Neural progenitor cell (in vitro differentiated cells): ENCODE measurements around the gene MYH7B. TPM values are rescaled to one million over a fixed set of nuclear protein-coding genes. Genes with fewer than 3 reads are reported as not detected.

Experiments
- DNase-seq: peaks from one replicate; pipeline ENCODE4 v3.0.0-alpha.2; 2016; ENCODE audit warnings: low spot score
- H2AFZ ChIP-seq: fragments of 200-600 bp; sonication (generic); replicated peaks from 2 replicates; pipeline ENCODE4 v1.6.1; 2016; ENCODE audit warnings: antibody characterized with exemption
- H3F3A ChIP-seq: fragments of 200-600 bp; sonication (generic); 2 replicates; pipeline ENCODE4 v1.6.1; 2016; ENCODE audit warnings: antibody characterized with exemption, low read depth
- H3K27ac ChIP-seq: fragments of 200-600 bp; sonication (generic); 2 replicates; pipeline ENCODE4 v1.5.1; 2016; ENCODE audit warnings: mild to moderate bottlenecking
- H3K27me3 ChIP-seq: fragments of 200-600 bp; sonication (generic); 2 replicates; pipeline ENCODE4 v1.6.1; 2016; ENCODE audit warnings: mild to moderate bottlenecking, moderate library complexity
- H3K36me3 ChIP-seq: fragments of 200-600 bp; sonication (generic); 2 replicates; pipeline ENCODE4 v1.5.1; 2016
- H3K4me1 ChIP-seq: fragments of 200-600 bp; sonication (generic); 2 replicates; pipeline ENCODE4 v1.6.1; 2016; ENCODE audit warnings: mixed run types
- H3K4me2 ChIP-seq: fragments of 200-600 bp; sonication (generic); 2 replicates; pipeline ENCODE4 v1.6.1; 2016
- H3K4me3 ChIP-seq: fragments of 200-600 bp; sonication (generic); 2 replicates; pipeline ENCODE4 v1.5.1; 2016
- H3K79me2 ChIP-seq: fragments of 200-600 bp; sonication (generic); 2 replicates; pipeline ENCODE4 v1.6.1; 2016; ENCODE audit warnings: low read depth
- H3K9ac ChIP-seq: fragments of 200-600 bp; sonication (generic); 2 replicates; pipeline ENCODE4 v1.6.1; 2016
- H3K9me3 ChIP-seq: fragments of 200-600 bp; sonication (generic); 2 replicates; pipeline ENCODE4 v1.5.1; 2016; ENCODE audit warnings: low read depth
- H4K20me1 ChIP-seq: fragments of 200-600 bp; sonication (generic); 2 replicates; pipeline ENCODE4 v1.6.1; 2016; ENCODE audit warnings: low read depth
- H3K27ac Mint-ChIP-seq: 3 replicates; pipeline ENCODE4 v1.8.0; 2021; ENCODE audit warnings: mixed read lengths
- H3K27me3 Mint-ChIP-seq: 2 replicates; pipeline ENCODE4 v1.8.0; 2022; ENCODE audit warnings: low read depth, mild to moderate bottlenecking, inconsistent platforms, moderate library complexity, mixed read lengths; ENCODE audit not compliant: insufficient read depth
- H3K36me3 Mint-ChIP-seq: 3 replicates; pipeline ENCODE4 v1.8.0; 2021; ENCODE audit warnings: mixed read lengths
- H3K4me1 Mint-ChIP-seq: 3 replicates; pipeline ENCODE4 v1.8.0; 2021; ENCODE audit warnings: mixed read lengths
- H3K4me3 Mint-ChIP-seq: 3 replicates; pipeline ENCODE4 v1.8.0; 2021; ENCODE audit warnings: mild to moderate bottlenecking, moderate library complexity, mixed read lengths
- H3K9me3 Mint-ChIP-seq: 3 replicates; pipeline ENCODE4 v1.8.0; 2020; ENCODE audit warnings: mixed read lengths
- EZH2 ChIP-seq: fragments of 200-600 bp; sonication (generic); IDR thresholded peaks from 2 replicates; pipeline ENCODE4 v1.6.1; 2017; ENCODE audit warnings: antibody characterized with exemption, mild to moderate bottlenecking, moderate library complexity
- EZH2phosphoT487 ChIP-seq: fragments of 200-600 bp; sonication (generic); IDR thresholded peaks from 2 replicates; pipeline ENCODE4 v1.6.1; 2017; ENCODE audit warnings: antibody characterized with exemption
- total RNA-seq: library from RNA; depleted of rRNA; stranded (reverse); fragments of >200 nt; gene quantifications from 2 replicates; pipeline ENCODE4 v1.2.3, GENCODE V29; 2015; ENCODE audit warnings: low replicate concordance
- TF ChIP-seq, protein P1 (sequence below): fragments of 200-600 bp; sonication (generic); IDR thresholded peaks from 2 replicates; pipeline ENCODE4 v1.5.1; 2017; ENCODE audit warnings: antibody characterized with exemption, mild to moderate bottlenecking

The MYH7B gene
- total RNA-seq, 1 donor from 2014 or later, result not detected

DNA sequence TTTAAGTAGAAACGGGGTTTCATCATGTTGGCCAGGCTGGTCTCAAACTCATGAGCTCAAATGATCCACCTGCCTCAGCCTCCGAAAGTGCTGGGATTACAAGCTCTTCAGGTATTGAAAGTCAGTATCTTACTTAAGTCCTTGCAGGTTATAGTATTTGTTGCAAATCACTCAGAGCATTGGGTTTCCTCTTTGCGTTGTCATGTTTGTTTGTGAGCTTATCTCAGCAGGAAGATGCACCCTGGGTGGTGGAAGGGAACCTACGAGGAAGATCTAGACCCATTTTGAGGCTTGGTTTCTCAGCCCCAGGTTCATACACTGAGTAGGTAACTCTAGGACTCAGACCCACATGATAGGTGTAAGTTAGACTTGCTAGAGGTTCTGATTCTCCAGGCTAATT is 18.6 kb downstream of the MYH7B start:
- Histone ChIP-seq H2AFZ (no peak overlapping the region), H3K4me1 (peaks cover 8% of the 10 kb centered on the region), H3K79me2 (no peaks in the 10 kb centered on the region), H3K27ac (no peak overlapping the region), H4K20me1 (no peaks in the 10 kb centered on the region), H3K36me3 (no peaks in the 10 kb centered on the region), H3K27me3 (no peaks in the 10 kb centered on the region), H3F3A (no peaks in the 10 kb centered on the region), H3K4me2 (no peak overlapping the region), H3K9me3 (no peaks in the 10 kb centered on the region), H3K4me3 (no peak overlapping the region), H3K9ac (no peak overlapping the region)
- Mint-ChIP-seq H3K9me3 (no peaks in the 10 kb centered on the region), H3K4me1 (peaks cover 8% of the 10 kb centered on the region), H3K36me3 (no peaks in the 10 kb centered on the region), H3K27ac (no peak overlapping the region), H3K27me3 (peaks cover 10% of the 10 kb centered on the region), H3K4me3 (no peak overlapping the region)
- TF ChIP-seq, protein P1, sequence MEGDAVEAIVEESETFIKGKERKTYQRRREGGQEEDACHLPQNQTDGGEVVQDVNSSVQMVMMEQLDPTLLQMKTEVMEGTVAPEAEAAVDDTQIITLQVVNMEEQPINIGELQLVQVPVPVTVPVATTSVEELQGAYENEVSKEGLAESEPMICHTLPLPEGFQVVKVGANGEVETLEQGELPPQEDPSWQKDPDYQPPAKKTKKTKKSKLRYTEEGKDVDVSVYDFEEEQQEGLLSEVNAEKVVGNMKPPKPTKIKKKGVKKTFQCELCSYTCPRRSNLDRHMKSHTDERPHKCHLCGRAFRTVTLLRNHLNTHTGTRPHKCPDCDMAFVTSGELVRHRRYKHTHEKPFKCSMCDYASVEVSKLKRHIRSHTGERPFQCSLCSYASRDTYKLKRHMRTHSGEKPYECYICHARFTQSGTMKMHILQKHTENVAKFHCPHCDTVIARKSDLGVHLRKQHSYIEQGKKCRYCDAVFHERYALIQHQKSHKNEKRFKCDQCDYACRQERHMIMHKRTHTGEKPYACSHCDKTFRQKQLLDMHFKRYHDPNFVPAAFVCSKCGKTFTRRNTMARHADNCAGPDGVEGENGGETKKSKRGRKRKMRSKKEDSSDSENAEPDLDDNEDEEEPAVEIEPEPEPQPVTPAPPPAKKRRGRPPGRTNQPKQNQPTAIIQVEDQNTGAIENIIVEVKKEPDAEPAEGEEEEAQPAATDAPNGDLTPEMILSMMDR, result no peak
- no peak for TF ChIP-seq EZH2phosphoT487
- TF ChIP-seq EZH2, result no peak
- DNase-seq, result no peak

DNA sequence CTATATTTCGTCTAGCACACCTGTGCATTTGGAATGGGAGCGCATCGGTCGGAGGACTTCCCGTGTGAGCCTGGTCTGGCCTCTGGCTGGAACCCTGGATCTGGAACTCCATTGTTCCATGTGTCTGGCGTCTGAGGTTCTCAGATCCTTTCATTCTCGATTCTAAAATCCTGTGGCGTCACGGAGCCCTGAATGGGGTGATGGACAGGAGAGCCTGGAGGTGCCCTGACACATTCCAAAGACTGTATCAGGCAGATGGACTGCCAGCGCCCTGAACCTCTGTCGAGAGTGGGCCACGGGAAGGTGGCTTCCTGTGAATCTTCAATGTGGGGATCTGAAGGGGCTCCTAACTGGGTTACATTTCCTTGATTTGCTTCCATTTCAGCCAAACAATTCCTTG is 20.6 kb downstream of the MYH7B start:
- H3K4me3 Mint-ChIP-seq, result no peak overlapping the region
- TF ChIP-seq, protein P1, result no peak
- TF ChIP-seq EZH2phosphoT487 (no peak), EZH2 (no peak)
- Histone ChIP-seq H3K27ac (no peak overlapping the region), H3K27me3 (no peaks in the 10 kb centered on the region), H3F3A (no peaks in the 10 kb centered on the region), H3K36me3 (no peaks in the 10 kb centered on the region), H3K9me3 (no peaks in the 10 kb centered on the region), H2AFZ (no peak overlapping the region), H3K4me1 (peaks cover 7% of the 10 kb centered on the region), H4K20me1 (no peaks in the 10 kb centered on the region), H3K9ac (no peak overlapping the region), H3K4me3 (no peak overlapping the region), H3K4me2 (no peak overlapping the region), H3K79me2 (no peaks in the 10 kb centered on the region)
- no peak for DNase-seq
- peaks cover 7% of the 10 kb centered on the region for H3K27me3 Mint-ChIP-seq
- no peaks in the 10 kb centered on the region for H3K9me3 Mint-ChIP-seq
- H3K27ac Mint-ChIP-seq, result no peak overlapping the region
- no peaks in the 10 kb centered on the region for H3K36me3 Mint-ChIP-seq
- peaks cover 13% of the 10 kb centered on the region for H3K4me1 Mint-ChIP-seq

DNA sequence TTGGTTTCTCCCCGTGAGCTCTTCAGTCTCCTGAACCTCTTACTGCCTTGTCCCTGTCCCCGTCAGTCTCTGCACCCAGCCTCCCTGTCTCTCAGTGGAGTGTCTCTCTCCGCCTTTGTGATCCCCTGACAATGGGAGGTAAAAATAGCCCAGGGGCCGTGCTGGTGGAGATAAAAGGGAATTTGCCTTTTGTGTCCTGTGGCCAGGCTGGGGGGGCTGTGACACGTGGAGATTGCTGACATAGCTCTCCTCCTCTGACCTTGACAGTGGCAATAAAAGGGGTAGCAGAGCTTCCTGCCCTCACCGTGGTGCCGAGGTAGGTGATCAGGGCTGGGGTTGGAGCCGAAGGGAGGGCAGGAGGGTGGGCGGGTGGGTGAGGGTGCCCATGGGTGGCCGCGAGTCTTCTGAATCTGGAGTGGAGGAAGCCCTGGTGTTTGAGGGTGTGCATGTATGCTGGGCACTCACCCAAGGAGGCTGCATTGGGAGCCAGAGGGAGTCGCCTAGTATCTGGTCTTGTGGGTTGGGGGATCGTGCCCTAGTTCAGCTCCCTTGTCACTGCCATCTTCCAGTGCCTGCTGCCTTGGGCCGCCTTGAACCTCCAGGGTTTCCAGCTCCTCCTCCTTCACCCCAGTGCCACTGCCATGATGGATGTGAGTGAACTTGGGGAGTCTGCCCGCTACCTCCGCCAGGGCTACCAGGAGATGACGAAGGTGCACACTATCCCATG is 21.9 kb downstream of the MYH7B start:
- Histone ChIP-seq H3K79me2 (no peaks in the 10 kb centered on the region), H4K20me1 (no peaks in the 10 kb centered on the region), H3K27ac (no peak overlapping the region), H3K4me2 (no peak overlapping the region), H3K9ac (no peak overlapping the region), H3K27me3 (peaks cover under 1% of the 10 kb centered on the region), H3K9me3 (no peaks in the 10 kb centered on the region), H3K4me3 (no peak overlapping the region), H3F3A (no peaks in the 10 kb centered on the region), H2AFZ (no peak overlapping the region), H3K4me1 (peaks cover 7% of the 10 kb centered on the region), H3K36me3 (no peaks in the 10 kb centered on the region)
- no peak overlapping the region for H3K4me3 Mint-ChIP-seq
- H3K9me3 Mint-ChIP-seq, result no peaks in the 10 kb centered on the region
- no peaks in the 10 kb centered on the region for H3K36me3 Mint-ChIP-seq
- H3K27me3 Mint-ChIP-seq, result peaks cover 7% of the 10 kb centered on the region
- TF ChIP-seq EZH2, result no peak
- TF ChIP-seq, protein P1, result no peak
- TF ChIP-seq EZH2phosphoT487, result no peak
- no peak for DNase-seq
- no peak overlapping the region for H3K27ac Mint-ChIP-seq
- peaks cover 14% of the 10 kb centered on the region for H3K4me1 Mint-ChIP-seq
